Lower lobe of right lung (tissue), 2 donors: Measurements from ENCODE around the gene AKAP9. TPM values are rescaled to one million over a fixed set of nuclear protein-coding genes. Genes with fewer than 3 reads are reported as not detected.

Experiments used
- ATAC-seq, 2 donors: fragments of 200-7000 bp; cut with Tn5 transposase; one replicate each; pipeline ENCODE4 v1.9.1; 2020 to 2022; ENCODE audit warnings: mild to moderate bottlenecking in 2 of 2, moderate library complexity in 2 of 2
- DNase-seq: peaks from one replicate; pipeline ENCODE4 v3.0.0-alpha.2; 2020
- H3K27ac ChIP-seq: fragments of 200-600 bp; one replicate; pipeline ENCODE4 v1.8.0; 2022
- H3K27me3 ChIP-seq: fragments of 200-600 bp; one replicate; pipeline ENCODE4 v1.8.0; 2022; ENCODE audit warnings: low read depth
- H3K36me3 ChIP-seq: fragments of 200-600 bp; one replicate; pipeline ENCODE4 v1.8.0; 2022; ENCODE audit warnings: mild to moderate bottlenecking
- H3K4me1 ChIP-seq: fragments of 200-600 bp; one replicate; pipeline ENCODE4 v1.8.0; 2022
- H3K4me3 ChIP-seq: fragments of 200-600 bp; one replicate; pipeline ENCODE4 v1.8.0; 2022; ENCODE audit warnings: mild to moderate bottlenecking
- H3K9me3 ChIP-seq: fragments of 200-600 bp; one replicate; pipeline ENCODE4 v1.8.0; 2022
- intact Hi-C: fragments of 100-400 bp; cut with DNase I; formaldehyde crosslinking; loops from one replicate; pipeline ENCODE4 v1.11.0; 2022
- total RNA-seq: library from RNA; stranded (reverse); fragmentation: NEBNext Ultra II Directional; extraction: Animal tissue kit (Norgen Biotek cat#: 25700); gene quantifications from one replicate; pipeline ENCODE4 v1.2.1, GENCODE V29; 2021
- TF ChIP-seq, protein P1 (sequence below): fragments of 200-600 bp; IDR thresholded peaks from one replicate; pipeline ENCODE4 v1.8.0; 2022; ENCODE audit warnings: antibody characterized with exemption, mild to moderate bottlenecking
- donor health status: DM: no; HTN: yes; CAD: no; lungs with severe emphysema.

The AKAP9 gene
- total RNA-seq, 1 donor from 2014 or later = 93.7 TPM

DNA sequence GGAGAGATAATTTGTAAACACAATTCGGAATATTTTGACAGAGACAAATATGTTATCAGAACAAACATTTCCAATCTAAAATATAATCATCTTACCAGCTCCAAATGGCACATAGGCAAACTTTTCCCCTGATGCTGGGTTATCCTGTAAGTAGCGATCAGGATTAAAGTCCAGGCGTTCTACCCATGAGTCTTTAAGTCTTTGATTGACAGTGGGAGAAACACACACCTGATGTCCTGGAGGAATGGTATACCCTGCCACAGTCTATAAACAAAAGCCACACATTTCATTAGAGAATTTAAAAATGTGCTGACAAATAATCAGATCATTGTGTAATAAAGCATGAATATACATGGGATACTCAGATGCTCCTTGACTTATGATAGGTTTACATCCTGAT, 176.3 kb downstream of the AKAP9 start:
- H3K4me1 ChIP-seq = no peaks in the 10 kb centered on the region
- H3K9me3 ChIP-seq = no peaks in the 10 kb centered on the region
- TF ChIP-seq, protein P1, sequence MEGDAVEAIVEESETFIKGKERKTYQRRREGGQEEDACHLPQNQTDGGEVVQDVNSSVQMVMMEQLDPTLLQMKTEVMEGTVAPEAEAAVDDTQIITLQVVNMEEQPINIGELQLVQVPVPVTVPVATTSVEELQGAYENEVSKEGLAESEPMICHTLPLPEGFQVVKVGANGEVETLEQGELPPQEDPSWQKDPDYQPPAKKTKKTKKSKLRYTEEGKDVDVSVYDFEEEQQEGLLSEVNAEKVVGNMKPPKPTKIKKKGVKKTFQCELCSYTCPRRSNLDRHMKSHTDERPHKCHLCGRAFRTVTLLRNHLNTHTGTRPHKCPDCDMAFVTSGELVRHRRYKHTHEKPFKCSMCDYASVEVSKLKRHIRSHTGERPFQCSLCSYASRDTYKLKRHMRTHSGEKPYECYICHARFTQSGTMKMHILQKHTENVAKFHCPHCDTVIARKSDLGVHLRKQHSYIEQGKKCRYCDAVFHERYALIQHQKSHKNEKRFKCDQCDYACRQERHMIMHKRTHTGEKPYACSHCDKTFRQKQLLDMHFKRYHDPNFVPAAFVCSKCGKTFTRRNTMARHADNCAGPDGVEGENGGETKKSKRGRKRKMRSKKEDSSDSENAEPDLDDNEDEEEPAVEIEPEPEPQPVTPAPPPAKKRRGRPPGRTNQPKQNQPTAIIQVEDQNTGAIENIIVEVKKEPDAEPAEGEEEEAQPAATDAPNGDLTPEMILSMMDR = no peak
- no peak overlapping the region for H3K4me3 ChIP-seq
- ATAC-seq (no peak), DNase-seq (no peak)
- H3K36me3 ChIP-seq = peaks cover 61% of the 10 kb centered on the region
- no peaks in the 10 kb centered on the region for H3K27me3 ChIP-seq
- H3K27ac ChIP-seq = no peak overlapping the region
- intact Hi-C loops = no loop called here

DNA sequence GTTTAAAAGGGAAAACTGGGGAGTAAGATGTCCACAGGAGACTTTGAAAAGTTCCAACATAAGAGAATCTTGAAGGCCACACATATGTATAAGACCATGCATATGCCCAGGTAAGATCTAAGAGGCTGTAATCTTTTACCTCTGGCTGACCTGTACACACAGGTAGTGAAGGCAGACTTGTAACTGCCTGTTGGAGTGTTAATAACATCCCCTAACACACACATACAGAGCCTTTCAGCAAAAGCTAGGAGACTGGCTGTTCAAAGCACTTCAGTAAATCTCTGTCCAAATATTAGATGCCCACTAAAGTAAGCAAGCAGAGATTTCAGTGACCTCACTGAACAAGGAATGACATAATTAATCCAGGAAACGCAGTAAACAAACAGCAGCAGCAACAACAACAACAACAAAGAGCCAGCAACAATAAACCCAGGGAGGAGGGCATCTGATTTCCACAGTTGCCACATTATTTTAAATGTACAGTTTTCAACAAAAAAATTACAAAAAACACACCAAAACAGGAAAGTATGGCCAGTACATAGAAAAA, 178.6 kb downstream of the AKAP9 start:
- ATAC-seq = peak in 1 of 2 donors; percentile 83
- TF ChIP-seq, protein P1 = no peak

DNA sequence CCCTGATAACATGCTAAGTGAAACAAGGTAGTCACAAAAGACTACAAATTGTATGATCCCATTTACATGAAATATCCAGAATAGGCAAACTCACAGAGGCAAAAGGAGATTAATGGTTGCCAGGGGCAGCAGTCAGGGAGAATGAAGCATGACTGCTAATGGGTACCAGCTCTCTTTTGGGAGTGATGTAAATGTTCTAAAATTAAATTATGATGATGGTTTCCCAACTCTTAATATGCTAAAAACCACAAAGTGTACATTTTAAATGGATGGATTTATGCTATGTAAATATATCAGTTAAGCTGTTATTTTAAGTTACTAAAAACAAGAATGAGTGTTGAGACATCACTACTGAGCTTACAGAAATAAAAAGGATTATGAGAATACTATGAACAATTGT, 181.0 kb downstream of the AKAP9 start:
- TF ChIP-seq, protein P1 = no peak
- Histone ChIP-seq H3K4me3 (no peak overlapping the region), H3K27me3 (no peaks in the 10 kb centered on the region), H3K36me3 (peaks cover 77% of the 10 kb centered on the region), H3K27ac (no peak overlapping the region), H3K4me1 (no peaks in the 10 kb centered on the region), H3K9me3 (no peaks in the 10 kb centered on the region)
- DNase-seq (no peak), ATAC-seq (no peak)
- intact Hi-C loops = no loop called here

More for the DNA sequence above, 178.6 kb downstream of the AKAP9 start:
- Histone ChIP-seq H3K4me3 (no peak overlapping the region), H3K27me3 (no peaks in the 10 kb centered on the region), H3K4me1 (no peaks in the 10 kb centered on the region), H3K27ac (no peak overlapping the region), H3K9me3 (no peaks in the 10 kb centered on the region), H3K36me3 (peaks cover 77% of the 10 kb centered on the region)
- intact Hi-C loops = no loop called here
- DNase-seq = no peak

DNA sequence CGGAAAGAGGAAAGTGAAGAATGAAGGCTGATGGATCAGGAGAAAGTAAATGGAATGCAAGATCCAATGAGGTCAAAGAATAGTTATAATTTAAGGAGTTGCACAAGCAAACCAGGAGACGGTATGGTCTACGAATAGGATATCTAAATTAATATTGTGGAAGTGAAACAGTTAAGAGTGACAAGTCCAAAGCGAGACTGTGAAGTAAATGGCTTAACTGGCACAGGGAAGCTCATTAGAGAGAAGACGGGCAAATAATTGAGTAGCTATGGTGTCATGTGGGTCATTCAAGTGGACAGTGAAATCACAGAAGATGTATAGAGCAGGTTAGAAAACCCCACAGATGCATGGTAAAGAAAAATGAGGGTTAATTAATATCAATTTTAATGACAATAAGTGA, 190.4 kb downstream of the AKAP9 start:
- peaks cover 11% of the 10 kb centered on the region for H3K4me1 ChIP-seq
- H3K9me3 ChIP-seq = no peaks in the 10 kb centered on the region
- no peaks in the 10 kb centered on the region for H3K27me3 ChIP-seq
- no peak overlapping the region for H3K4me3 ChIP-seq
- intact Hi-C loops = no loop called here
- no peak for ATAC-seq
- TF ChIP-seq, protein P1 = no peak
- no peak for DNase-seq
- H3K36me3 ChIP-seq = peaks cover 51% of the 10 kb centered on the region
- no peak overlapping the region for H3K27ac ChIP-seq

DNA sequence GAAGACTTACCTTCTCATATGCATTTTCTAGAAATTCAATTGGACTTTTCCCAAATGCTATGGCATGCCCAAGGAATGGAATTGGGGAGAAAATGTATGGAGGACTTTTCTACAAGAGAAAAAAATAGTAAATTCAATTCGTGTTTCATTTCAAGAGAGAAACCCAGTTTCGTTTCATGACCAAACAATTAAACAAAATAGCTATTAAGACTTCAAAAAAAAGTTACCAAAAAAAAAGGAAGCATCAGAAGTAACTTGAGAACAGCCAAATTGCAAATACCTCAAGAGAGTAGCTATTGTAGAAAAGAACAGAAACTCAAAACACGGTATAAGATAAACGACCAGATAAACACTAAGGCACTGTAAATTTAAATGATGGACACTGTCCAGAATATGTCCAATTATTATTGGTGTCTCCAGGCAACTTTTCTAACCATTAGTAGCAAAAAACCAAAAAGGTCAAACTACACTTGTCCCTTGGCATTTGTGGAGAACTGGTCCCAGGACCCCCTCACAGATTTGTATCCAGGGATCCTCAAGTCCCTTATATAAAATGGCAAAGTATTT, 191.2 kb downstream of the AKAP9 start:
- Histone ChIP-seq H3K27me3 (no peaks in the 10 kb centered on the region), H3K4me3 (peak overlapping the region; percentile 91)

More for the DNA sequence above, 191.2 kb downstream of the AKAP9 start:
- TF ChIP-seq, protein P1 = no peak
- no peaks in the 10 kb centered on the region for H3K9me3 ChIP-seq
- DNase-seq = no peak
- no peak for ATAC-seq
- H3K36me3 ChIP-seq = peaks cover 44% of the 10 kb centered on the region
- intact Hi-C loops = no loop called here
- peaks cover 11% of the 10 kb centered on the region for H3K4me1 ChIP-seq
- H3K27ac ChIP-seq = no peak overlapping the region
